HG03103 (cell line): ENCODE data around the gene USP6NL.
"Not testable (repeated sequence)": the region's sequence is repeated elsewhere in the genome, so short reads cannot be mapped to it uniquely, and the experiment has no call there.

Experiments
- ATAC-seq: cut with Tn5 transposase; IDR thresholded peaks from one replicate; pipeline ENCODE4 v1.9.1; 2021; ENCODE audit warnings: low read depth; ENCODE audit not compliant: unreplicated experiment

Gene USP6NL

DNA sequence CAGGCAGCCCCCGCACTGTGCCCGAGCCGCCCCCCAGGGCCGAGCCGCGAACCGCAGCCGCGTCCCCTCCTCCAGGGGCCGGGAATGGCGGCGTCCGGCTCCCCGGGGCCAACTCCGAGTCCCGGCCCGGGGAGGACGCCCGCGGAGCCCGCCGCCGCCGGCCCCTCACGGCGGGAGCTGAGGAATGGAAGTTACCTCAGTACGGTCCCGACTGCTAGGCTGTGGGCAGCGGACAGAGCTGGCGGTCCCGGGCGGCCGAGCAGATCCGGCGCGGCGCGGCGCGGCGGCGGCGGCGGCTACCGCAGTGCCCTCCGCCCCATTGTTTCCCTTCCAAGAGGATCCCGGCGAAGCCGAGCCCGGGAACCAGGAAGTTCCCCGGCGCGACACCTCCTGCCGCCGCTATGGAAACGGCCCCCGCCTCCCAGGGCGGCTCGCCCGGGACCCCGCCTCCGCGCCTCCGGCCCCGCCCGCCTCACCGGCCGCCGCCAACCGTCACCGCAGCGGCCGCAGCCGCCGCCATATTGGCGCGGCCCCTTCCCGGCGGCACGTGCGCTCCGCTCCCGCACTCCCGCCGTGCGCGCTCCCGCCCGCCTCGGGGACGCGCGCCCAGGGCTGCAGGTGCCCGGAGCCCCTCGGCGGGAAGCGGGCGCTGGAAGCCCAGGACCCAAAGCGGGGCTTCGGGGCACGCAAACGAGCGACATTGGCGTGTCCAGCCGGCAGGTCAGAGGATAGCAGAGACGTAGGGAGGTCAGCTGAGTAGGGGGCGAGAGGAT is at the start of gene USP6NL:
Gene USP6NL (minus strand): TSS at position 403 of the 773 bp plus-strand sequence. CDS start 14,016 bp downstream, outside the sequence.
- peak; percentile 46 for ATAC-seq

DNA sequence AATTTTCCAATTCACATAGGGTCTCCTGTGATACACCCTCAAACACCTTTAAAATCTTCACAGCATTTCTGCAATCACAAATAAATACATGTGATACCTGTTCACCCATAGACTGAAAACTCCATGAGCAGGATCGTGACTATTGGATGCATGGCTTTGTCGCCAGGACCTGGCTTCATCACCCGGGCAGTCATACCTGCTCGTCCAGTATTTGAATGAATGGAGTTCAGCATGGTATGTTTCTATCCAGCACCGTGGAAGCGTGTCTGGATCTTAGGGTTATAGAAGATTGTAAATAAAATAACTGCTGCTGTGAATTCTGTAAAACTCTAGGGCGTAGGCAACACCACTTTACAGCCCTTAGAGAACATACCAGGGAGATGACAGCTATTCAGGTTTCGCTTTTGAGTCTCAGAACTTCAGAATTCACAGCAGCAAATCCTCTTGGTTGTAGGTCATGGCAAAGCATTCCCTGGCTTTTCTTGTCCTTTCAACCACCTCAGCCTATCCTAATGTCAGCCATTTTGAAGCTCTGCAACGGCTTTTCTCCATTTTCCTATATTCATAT is 47.4 kb upstream of the USP6NL start:
- ATAC-seq = no peak

DNA sequence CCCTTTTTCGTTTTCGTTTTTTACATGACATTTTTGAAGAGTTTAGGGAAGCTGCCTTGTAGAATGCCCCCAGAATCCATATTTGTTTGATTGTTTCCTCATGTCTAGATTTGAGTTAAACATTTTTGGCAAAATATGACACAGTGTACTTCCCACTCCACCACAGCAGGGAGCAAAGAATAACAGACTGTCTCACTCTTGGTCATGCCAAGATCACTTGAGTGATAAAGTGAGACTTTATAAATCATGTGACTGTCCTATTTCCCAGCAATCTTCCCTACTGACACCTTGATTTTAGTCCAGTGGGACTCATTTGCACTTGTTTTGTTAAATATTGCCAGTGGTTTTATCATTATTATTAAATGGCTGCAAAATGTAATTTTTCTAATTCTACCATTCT is 44.4 kb upstream of the USP6NL start:
- no peak for ATAC-seq

DNA sequence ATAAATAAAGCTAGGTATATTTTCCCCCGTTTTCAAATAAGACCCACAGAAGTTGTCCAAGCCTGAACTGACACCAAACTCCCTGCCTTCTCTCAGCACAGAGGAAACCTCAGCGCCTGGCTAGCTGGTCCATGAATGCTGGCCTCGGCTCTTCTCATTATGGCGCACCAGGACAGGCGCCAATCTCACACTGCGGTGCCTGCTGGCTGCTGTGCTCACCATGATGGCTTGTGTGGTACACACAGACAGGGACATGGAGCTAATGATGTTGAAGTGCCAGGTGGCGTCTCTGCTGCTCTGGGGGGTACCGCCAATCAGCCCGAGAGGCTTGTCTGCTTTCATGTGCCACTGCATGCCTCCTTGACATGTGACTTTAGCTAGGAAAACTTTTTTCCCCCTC is 43.2 kb upstream of the USP6NL start:
- no peak for ATAC-seq

GRCh38 chr10:11653758-11654471 is 42.5 kb upstream of the USP6NL start:
- no peak for ATAC-seq

DNA sequence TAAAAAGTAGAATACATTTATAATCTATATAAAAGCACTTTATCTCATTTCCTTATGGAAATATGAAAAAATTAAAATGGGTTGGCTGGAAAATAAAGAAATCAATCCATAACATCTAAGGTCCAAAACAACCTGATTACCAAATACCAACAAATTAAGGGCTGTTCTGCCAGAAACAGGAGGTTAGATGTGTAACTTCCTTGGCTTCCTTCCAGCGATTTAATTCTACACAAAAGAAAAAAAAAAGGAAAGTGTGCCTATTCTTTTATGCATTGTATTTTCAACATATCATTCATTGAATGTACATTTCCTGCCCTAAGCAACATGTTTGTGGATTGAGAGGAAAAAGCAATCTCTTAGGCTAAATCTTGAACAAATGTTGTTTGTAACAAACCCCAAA is 36.2 kb upstream of the USP6NL start:
- ATAC-seq = no peak

DNA sequence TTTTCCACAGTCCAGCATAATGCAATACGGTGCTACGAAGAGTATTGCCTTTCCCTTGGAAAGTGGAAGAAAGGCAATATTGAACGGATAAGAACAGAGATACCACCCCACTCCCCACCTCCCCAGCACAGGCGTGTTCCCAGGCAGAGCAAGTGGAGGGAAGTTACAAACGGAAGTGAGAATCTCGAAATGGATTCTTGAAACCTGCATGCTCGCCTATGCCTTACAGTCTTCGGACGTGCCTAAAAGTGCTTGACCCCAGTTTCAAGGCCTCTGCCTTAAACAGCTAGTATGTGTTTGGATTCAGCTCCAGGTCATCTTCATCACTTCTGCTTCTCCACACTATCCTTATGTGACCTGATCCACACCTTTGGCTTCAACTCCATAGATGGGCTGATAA is 35.0 kb upstream of the USP6NL start:
- no peak for ATAC-seq

DNA sequence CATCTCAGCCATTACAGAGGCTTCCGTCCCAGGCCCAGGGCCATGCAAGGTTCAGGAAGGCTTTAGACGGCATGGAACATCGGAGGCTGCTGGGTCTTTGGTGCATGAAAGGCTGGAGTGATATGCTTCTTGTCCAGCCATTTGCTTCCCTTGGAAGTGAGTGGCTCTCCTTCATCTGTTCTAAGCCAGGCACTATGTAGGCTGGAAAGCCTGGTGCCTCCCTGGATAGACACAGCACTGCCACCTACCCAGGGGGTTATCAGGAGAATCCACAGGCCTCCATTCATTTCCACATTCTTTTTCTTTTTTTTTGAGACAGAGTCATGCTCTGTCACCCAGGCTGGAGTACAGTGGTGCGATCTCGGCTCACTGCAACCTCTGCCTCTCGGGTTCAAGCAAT is 31.6 kb upstream of the USP6NL start:
- no peak for ATAC-seq

DNA sequence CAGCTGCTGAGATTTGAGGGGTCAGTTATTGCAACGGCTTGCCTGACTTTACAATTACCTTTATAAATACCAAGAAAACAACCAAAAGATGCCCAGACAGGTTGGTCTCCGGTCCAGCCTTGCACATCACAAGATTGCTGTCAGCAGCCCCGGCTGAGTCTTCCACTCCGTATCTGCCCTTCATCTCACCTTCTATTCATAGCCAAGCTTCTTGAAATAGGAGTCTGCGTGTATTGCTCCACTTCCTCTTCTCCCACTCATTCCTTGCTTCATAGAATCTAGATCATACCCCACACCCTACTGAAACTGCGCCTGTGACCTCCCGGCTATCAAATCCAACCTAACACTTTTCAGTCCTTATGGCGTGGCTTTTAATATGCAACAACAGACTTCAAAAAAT is 31.1 kb upstream of the USP6NL start:
- no peak for ATAC-seq

DNA sequence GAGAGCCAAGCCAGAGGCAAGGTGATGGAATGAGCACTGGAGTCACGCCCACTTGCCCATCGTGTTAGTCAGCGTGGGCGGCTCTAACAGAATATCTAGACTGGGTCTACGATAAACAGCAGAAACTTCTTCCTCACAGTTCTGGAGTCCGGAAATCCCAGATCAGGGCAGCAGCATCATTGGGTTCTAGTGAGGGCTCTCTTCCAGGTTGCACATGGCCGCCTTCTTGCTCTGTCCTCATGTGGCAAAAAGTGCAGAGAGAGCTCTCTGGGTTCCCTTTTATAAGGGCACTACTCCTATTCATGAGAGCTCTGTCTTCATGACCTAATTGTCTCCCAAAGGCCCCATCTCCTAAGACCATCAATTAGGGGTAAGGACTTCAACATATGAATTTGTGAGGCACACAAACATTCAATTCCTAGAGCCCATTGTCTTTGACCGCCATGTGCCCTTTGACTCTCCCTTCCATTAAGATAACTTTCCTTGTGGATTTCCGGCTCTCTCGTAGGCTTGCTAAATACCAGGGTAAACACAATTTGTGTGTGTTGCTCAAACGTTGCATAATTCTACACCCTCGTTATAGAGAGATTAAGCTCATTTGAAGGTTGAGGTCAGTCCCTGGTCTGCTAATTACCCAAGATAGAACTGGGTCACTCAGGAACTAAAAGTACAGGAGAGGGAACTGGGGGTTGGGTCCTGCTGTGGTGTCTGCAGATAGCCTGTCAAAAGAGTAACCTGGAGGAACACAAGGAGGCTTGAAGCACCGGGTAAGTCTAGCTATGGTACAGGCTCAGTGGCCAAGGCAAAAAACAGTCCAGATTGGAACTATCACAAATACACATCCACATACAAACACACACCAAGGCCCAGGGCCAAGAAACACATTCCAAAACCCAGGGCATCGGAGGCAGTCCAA is 28.7 kb upstream of the USP6NL start:
- no peak for ATAC-seq

GRCh38 chr10:11639362-11639761 is 27.9 kb upstream of the USP6NL start:
- ATAC-seq = no peak

GRCh38 chr10:11638055-11638698 is 26.7 kb upstream of the USP6NL start:
- peak; percentile 54 for ATAC-seq

- ATAC-seq = no peak
Measured at GRCh38 chr10:11636697-11637303, 25.4 kb upstream of the USP6NL start.

- peak; percentile 98 for ATAC-seq
Measured at GRCh38 chr10:11631890-11632587, 20.6 kb upstream of the USP6NL start.

GRCh38 chr10:11631291-11631690 is 19.8 kb upstream of the USP6NL start:
- ATAC-seq = no peak

GRCh38 chr10:11629731-11630130 is 18.3 kb upstream of the USP6NL start:
- ATAC-seq = no peak

DNA sequence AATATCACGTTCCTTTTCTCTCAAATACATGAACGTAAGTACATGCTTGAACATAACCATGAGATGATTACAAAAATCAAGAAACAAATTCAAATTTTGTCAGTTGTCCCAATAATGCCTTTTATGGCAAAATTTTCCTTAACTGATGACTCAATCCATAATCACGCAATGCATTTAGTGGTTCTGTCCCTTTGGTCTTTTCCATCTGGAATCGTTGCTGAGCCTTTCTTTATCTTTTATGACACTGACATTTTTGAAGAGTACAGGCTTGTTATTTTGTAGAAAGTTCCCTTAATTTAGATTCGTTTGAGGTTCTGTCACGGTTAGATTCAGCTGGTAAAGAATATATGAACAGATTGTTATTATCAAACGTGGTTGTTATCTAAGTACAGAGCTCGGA is 16.5 kb upstream of the USP6NL start:
- not testable (repeated sequence) for ATAC-seq

DNA sequence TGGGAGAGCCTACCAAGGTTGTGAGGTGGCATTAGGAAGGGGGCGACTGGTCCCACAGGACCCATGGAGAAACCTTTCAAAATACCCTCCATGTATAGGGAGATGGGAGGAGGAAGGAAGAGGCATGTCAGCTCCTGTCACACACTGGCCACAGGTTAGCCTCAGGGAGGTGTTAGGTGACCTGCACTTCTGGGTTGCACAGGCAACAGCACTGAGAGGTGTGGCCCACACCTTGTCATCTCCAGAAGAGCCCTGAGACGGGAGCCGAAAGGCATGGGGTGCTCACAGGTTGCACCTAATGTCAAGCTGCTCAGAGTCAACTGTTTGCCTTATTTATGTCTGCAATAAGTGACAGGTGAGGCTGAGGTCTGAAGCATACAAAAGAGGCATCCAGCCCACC is 14.6 kb upstream of the USP6NL start:
- ATAC-seq = no peak

- no peak for ATAC-seq
Measured at GRCh38 chr10:11625019-11625735, 13.7 kb upstream of the USP6NL start.
